Mesendoderm (in vitro differentiated cells): ENCODE results near the gene CAMK4.

ENCODE experiments used
- DNase-seq: peaks from one replicate; pipeline ENCODE4 v3.0.0; 2013
- H2AK5ac ChIP-seq: 2 replicates; pipeline ENCODE4 v1.6.1; 2013; ENCODE audit warnings: low read length, inconsistent platforms
- H2BK120ac ChIP-seq: 2 replicates; pipeline ENCODE4 v1.6.1; 2013; ENCODE audit warnings: low read depth, mild to moderate bottlenecking, low read length, moderate library complexity, mixed read lengths
- H2BK15ac ChIP-seq: replicated peaks from 2 replicates; pipeline ENCODE4 v1.6.1; 2013; ENCODE audit warnings: low read depth, mild to moderate bottlenecking, moderate library complexity
- H2BK5ac ChIP-seq: 2 replicates; pipeline ENCODE4 v1.6.1; 2013; ENCODE audit warnings: low read length, inconsistent platforms
- H3K18ac ChIP-seq: 2 replicates; pipeline ENCODE4 v1.6.1; 2013; ENCODE audit warnings: mild to moderate bottlenecking, low read length, mixed read lengths
- H3K23ac ChIP-seq: one replicate; pipeline ENCODE4 v1.6.1; 2013; ENCODE audit warnings: low read length
- H3K27ac ChIP-seq: 2 replicates; pipeline ENCODE4 v1.5.1; 2013; ENCODE audit warnings: low read depth, mild to moderate bottlenecking, inconsistent platforms, low read length, moderate library complexity
- H3K27me3 ChIP-seq: 2 replicates; pipeline ENCODE4 v1.6.1; 2013; ENCODE audit warnings: low read length, control low read depth, mild to moderate bottlenecking, inconsistent platforms; ENCODE audit not compliant: insufficient read depth, poor library complexity
- H3K36me3 ChIP-seq: 2 replicates; pipeline ENCODE4 v1.6.1; 2013; ENCODE audit warnings: low read length, inconsistent platforms; ENCODE audit not compliant: control insufficient read depth, insufficient read depth
- H3K4ac ChIP-seq: one replicate; pipeline ENCODE4 v1.6.1; 2013; ENCODE audit warnings: low read depth, mild to moderate bottlenecking, low read length, moderate library complexity
- H3K4me1 ChIP-seq: 2 replicates; pipeline ENCODE4 v1.6.1; 2013; ENCODE audit warnings: low read depth, low read length, inconsistent platforms; ENCODE audit not compliant: control insufficient read depth
- H3K4me2 ChIP-seq: 2 replicates; pipeline ENCODE4 v1.6.1; 2013; ENCODE audit warnings: low read length
- H3K4me3 ChIP-seq: 2 replicates; pipeline ENCODE4 v1.5.1; 2013; ENCODE audit warnings: mild to moderate bottlenecking, low read length
- H3K56ac ChIP-seq: one replicate; pipeline ENCODE4 v1.6.1; 2013; ENCODE audit warnings: low read length
- H3K79me1 ChIP-seq: 2 replicates; pipeline ENCODE4 v1.6.1; 2013; ENCODE audit warnings: low read length, inconsistent platforms
- H3K79me2 ChIP-seq: 2 replicates; pipeline ENCODE4 v1.6.1; 2013; ENCODE audit warnings: mild to moderate bottlenecking, low read length; ENCODE audit not compliant: control insufficient read depth, insufficient read depth
- H3K9ac ChIP-seq: 2 replicates; pipeline ENCODE4 v1.6.1; 2013; ENCODE audit warnings: low read length, inconsistent platforms
- H4K5ac ChIP-seq: one replicate; pipeline ENCODE4 v1.6.1; 2013; ENCODE audit warnings: low read length
- H4K8ac ChIP-seq: one replicate; pipeline ENCODE4 v1.6.1; 2013; ENCODE audit warnings: low read depth, mild to moderate bottlenecking, control low read depth, low read length, moderate library complexity
- WGBS: extraction: QIAGEN DNeasy Blood & Tissue Kit; methylation state at CpG from one replicate; pipeline ENCODE4 v1.1.7; 2013; ENCODE audit warnings: low lambda C conversion rate, missing lambda C conversion rate; ENCODE audit not compliant: insufficient coverage; ENCODE audit errors: extremely low coverage; 5-methylcytosine and 5-hydroxymethylcytosine counted together

CAMK4 gene

DNA sequence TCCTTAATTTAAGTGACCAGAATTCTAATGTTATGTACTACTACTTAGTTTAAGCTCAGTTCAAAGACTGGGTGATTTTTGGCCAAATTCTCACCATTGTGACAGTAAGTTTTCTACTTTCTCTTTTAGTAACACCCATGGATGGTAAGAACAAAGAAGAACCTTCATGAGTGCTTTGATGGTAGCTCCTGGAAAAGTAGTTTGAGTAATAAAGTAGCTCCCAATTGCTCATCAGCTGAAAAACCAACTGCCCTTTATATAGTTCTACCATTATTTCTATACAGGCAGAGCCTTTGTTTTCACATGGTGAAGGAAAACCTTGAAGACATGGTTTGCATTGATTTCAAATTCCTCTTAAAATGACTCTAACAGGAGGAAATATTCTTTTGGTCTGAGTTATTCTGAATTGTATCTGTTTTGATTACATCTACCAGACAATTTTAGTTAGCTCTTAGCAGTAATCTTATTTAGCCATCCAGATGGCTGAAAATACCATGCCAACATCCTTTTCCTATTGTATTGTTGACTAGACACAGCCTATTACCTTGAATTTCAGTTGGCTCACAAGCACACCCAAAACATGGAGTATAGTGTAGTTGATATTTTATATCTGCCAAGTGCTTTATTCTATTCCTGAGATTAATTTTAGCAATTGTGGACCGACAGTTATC, 311.8 kb downstream of the CAMK4 start:
- no peak overlapping the region for H2BK5ac ChIP-seq
- no CpG with 5 or more reads among the region's 1 CpG for WGBS
- H3K4me1 ChIP-seq, result no peaks in the 10 kb centered on the region
- H3K18ac ChIP-seq, result no peak overlapping the region
- no peak overlapping the region for H3K23ac ChIP-seq
- H3K27ac ChIP-seq, result no peak overlapping the region
- no peaks in the 10 kb centered on the region for H3K79me1 ChIP-seq
- H3K36me3 ChIP-seq, result no peaks in the 10 kb centered on the region
- H3K79me2 ChIP-seq, result no peaks in the 10 kb centered on the region
- DNase-seq, result no peak
- H3K27me3 ChIP-seq, result no peaks in the 10 kb centered on the region
- H3K9ac ChIP-seq, result no peak overlapping the region
- H4K5ac ChIP-seq, result no peak overlapping the region
- no peak overlapping the region for H2BK120ac ChIP-seq
- no peak overlapping the region for H3K56ac ChIP-seq
- no peak overlapping the region for H2AK5ac ChIP-seq
- H3K4ac ChIP-seq, result no peak overlapping the region
- no peak overlapping the region for H3K4me3 ChIP-seq
- no peak overlapping the region for H2BK15ac ChIP-seq
- H4K8ac ChIP-seq, result no peak overlapping the region
- H3K4me2 ChIP-seq, result no peak overlapping the region

GRCh38 chr5:111537141-111538024, 313.2 kb downstream of the CAMK4 start:
- no CpG with 5 or more reads among the region's 1 CpG for WGBS
- DNase-seq, result no peak
- no peak overlapping the region for H3K4me2 ChIP-seq
- H4K5ac ChIP-seq, result no peak overlapping the region
- no peaks in the 10 kb centered on the region for H3K27me3 ChIP-seq
- H2BK120ac ChIP-seq, result no peak overlapping the region
- H2BK15ac ChIP-seq, result no peak overlapping the region
- H3K4me1 ChIP-seq, result no peaks in the 10 kb centered on the region
- no peaks in the 10 kb centered on the region for H3K36me3 ChIP-seq
- no peak overlapping the region for H3K56ac ChIP-seq
- no peaks in the 10 kb centered on the region for H3K79me2 ChIP-seq
- H2BK5ac ChIP-seq, result no peak overlapping the region
- no peak overlapping the region for H3K9ac ChIP-seq
- no peak overlapping the region for H3K4ac ChIP-seq
- no peaks in the 10 kb centered on the region for H3K79me1 ChIP-seq
- no peak overlapping the region for H3K4me3 ChIP-seq
- no peak overlapping the region for H3K23ac ChIP-seq
- H4K8ac ChIP-seq, result no peak overlapping the region
- no peak overlapping the region for H2AK5ac ChIP-seq
- no peak overlapping the region for H3K27ac ChIP-seq
- no peak overlapping the region for H3K18ac ChIP-seq
